GM21423 (cell line): ENCODE measurements around the gene KIAA1549.

Experiments used
- ATAC-seq: cut with Tn5 transposase; IDR thresholded peaks from one replicate; pipeline ENCODE4 v1.9.1; 2021; ENCODE audit warnings: mild to moderate bottlenecking, moderate library complexity; ENCODE audit not compliant: unreplicated experiment

Gene KIAA1549

GRCh38 chr7:138911007-138911406 is 70.2 kb downstream of the KIAA1549 start:
- ATAC-seq, result no peak

DNA sequence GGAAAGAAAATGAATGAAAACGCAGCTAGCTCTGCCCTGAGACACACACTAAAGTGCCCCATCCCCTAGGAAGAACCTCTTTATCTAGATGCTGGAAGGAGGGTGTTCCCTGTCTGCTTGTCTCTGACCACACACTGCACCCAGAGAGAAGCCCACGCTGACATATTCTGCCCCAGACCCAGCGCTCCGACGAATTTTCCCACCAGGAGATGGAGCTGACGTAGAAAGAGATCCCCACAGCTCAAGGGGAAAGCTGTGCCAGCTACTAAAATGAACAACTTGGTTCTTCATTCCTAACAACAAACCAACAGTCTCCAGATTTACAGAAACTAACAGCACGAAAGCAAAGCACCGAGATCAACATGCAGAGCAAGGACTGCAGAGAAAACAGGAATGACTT is 73.3 kb downstream of the KIAA1549 start:
- no peak for ATAC-seq

GRCh38 chr7:138907201-138907847 is 73.9 kb downstream of the KIAA1549 start:
- no peak for ATAC-seq

DNA sequence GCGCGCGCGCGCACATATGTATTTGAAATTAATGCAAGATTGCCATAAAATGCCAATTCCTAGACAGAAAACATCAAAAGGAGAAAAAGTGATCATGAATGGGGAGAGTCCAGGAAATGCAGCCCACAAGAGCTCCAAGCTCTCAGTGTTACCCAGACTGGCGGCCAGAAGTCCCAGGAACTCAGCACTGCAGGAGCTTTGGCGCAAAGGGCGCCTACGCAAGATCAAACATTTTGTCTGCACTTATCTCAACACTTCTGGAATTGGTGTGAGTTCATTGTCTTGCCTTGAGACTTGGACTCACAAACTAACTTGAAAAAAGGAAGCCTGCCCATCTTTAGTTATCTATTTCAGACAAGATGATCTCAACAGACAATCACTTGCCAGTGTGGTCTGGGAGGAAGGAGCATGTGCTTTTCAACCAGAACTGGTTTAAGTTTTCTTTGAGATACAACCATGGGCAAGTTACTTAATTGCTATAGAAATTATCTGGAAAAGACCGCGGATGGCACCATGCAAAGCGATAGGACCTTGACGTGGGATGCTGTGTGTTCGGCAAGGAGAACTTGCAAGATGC is 77.2 kb downstream of the KIAA1549 start:
- no peak for ATAC-seq

DNA sequence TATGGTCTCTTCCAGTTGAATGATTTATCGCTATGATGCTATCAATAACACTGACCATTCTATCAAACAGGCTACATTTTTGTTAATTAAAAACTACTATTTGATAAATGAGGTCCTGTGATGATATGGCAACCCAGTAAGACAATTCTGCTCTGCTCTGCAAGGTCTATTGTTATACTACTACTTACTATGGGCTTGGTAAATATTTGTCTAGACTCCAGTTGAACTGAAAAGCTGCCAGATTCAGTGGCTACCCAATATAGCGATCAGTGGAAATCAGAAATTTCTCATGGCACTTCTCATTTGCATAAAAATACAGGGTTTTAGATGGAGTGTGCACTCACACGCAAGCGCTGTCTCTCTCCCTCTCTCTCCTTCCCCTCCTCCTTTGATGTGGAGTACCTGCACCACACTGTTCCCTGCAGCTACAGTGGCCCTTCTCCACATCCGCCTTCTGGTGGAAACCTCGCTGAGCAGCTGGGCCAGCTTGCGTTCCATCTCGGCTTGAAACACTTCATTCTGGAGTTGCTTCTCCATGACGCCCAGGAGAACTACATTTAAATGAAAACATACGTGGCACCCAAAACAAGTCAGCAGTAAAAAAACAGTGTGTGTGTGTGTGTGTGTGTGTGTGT is 77.9 kb downstream of the KIAA1549 start:
- ATAC-seq, result no peak

- ATAC-seq, result no peak
Measured at GRCh38 chr7:138902161-138902560, 79.0 kb downstream of the KIAA1549 start.

GRCh38 chr7:138900035-138900828 is 81.0 kb downstream of the KIAA1549 start:
- ATAC-seq, result no peak

DNA sequence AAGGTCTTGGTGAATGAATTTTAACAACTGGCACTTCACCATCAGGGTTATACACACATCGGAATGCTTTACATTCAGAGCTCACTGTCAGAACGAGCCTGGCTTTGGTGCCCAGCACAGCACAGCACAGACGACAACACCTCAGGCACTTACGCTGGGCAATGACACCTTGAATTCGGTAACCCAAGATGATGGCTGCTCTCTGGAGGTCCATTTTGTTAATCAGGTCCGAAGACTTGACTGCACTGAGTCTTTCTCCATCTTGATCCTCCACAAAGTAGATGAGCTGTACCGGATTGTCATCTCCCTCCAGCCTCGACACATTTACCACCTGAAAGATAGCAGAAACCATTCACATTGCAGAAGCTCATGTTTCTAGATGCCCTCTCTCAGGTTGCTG is 82.4 kb downstream of the KIAA1549 start:
- no peak for ATAC-seq

DNA sequence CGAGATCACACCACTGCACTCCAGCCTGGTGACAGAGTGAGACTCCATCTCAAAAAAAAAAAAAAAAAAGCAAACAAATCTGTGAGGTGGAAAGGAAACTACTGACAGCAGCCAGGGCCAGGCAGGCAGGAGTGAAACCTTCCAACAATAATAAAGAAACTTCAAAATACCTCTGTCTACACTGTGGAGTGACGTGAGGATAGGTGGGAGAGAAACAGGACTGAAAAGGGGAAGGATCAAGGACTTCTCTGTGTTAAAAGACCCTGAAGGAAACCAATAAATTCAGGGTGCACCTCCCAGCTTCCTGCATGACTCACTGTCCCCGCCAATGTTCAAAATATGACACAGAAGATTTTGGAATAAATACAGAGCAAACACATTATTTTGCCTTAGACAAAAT is 82.9 kb downstream of the KIAA1549 start:
- ATAC-seq, result no peak

- ATAC-seq, result no peak
Measured at GRCh38 chr7:138895679-138896078, 85.5 kb downstream of the KIAA1549 start.

DNA sequence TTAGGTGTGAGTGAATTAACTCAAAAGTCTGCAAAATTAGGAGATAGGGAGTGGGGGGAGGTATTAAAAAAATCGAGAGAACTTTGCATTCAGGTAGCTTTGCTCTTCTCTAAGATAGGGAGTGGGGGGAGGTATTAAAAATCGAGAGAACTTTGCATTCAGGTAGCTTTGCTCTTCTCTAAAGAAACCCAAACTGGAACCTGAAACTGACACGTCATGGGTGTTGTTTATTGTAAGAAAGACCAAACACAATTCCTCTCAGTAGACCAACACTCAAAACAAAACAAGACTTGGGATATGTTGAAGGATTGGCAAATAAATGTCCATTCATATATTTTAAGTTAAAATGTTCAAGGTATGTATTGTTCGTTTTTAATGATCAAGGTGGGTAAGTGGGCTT is 87.9 kb downstream of the KIAA1549 start:
- ATAC-seq, result no peak

DNA sequence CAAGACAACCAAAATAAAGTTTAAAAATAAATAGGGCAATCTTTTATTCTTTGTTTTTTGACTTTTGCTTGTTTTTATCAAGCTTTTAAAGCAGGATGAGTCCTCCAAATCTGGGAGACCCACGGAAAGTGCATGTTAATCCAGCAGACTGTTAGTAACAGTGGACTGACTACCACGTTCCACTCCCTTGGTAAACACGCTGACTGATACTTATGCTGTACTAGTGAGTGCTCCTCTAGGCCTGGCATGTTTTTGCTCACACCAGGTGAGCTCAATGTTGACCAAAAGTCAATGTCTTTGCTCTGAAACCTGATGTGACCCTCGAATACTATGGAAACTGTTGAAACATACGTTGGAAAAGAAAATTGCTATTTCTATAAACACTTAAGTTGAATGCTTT is 88.4 kb downstream of the KIAA1549 start:
- ATAC-seq, result no peak

DNA sequence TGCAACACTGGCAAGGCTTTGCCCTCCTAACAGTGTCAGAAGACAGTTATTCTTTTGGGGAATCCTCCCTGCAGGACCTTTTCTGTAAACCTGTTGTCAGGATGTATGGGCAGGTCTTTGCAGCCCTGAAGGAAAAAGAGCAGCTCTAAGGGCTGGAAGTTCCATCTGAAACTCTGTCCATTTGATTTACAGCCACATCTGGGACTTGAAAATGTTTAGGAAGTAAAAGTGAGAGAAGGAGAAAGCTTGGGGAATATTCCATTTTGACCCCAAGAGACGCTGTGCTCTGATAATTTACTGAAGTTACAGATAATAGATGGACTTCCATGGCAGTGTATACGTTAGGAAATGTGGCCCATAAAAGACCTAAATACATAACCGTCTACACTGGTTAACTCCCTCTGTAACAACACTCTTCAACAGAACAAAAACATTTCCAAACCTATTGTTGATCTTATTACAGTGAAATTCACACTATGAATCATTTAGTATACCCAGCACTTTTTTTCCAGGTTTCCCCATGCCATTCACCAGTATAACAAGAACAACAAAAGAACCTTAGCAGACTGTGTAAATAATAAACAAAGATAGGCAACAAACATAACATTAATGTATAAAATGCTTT is 89.1 kb downstream of the KIAA1549 start:
- no peak for ATAC-seq

GRCh38 chr7:138891446-138891810 is 89.8 kb downstream of the KIAA1549 start:
- no peak for ATAC-seq

- no peak for ATAC-seq
Measured at GRCh38 chr7:138890499-138891445, 90.4 kb downstream of the KIAA1549 start.

- ATAC-seq, result no peak
Measured at GRCh38 chr7:138889582-138890498, 91.3 kb downstream of the KIAA1549 start.

- no peak for ATAC-seq
Measured at GRCh38 chr7:138887872-138888656, 93.1 kb downstream of the KIAA1549 start.

DNA sequence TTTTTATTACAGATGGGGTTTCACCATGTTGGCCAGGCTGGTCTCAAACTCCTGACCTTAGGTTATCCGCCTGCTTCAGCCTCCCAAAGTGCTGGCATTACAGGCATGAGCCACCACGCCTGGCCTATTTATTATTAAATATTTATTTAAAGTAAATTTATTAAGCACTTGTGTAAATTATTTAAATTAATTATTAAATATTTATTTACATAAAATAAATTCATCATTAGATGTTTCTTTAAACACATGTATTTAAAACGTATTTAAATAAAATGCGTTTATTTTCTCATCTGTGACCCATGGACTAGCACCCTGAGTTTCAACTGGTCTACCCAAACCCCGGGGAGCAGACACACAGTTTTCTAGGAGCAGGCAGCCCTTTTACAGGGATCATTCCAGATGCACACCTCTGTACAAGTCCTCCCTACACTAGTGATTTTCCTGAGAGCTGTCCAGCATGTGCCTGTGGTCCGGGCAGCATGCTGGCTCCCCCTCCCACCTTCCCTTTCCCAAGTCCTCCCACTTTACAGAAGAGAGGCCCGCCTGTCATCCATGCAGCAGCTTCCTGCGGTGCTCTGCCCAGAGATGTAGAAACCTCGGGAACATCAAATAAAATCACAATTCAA is 94.0 kb downstream of the KIAA1549 start:
- ATAC-seq, result no peak
